Breast epithelium (tissue), 3 donors: ENCODE results near the gene NDUFA5.
"Not testable (repeated sequence)": the region's sequence is repeated elsewhere in the genome, so short reads cannot be mapped to it uniquely, and the experiment has no call there.

Source experiments
- POLR2A ChIP-seq: fragments of 450-650 bp; IDR thresholded peaks from one replicate; pipeline ENCODE4 v1.6.1; 2016; ENCODE audit warnings: antibody characterized with exemption, mild to moderate bottlenecking, moderate library complexity
- POLR2AphosphoS5 ChIP-seq, 3 donors: sonication (generic); formaldehyde crosslinking; IDR thresholded peaks; one replicate each; pipeline ENCODE4 v1.6.1; 2017; ENCODE audit warnings: antibody characterized with exemption in 3 of 3
- TF ChIP-seq, protein P1 (sequence below), 3 donors: fragments of 450-650 bp; IDR thresholded peaks; one replicate each; pipeline ENCODE4 v1.5.1; 2016 to 2017; ENCODE audit warnings: antibody characterized with exemption in 3 of 3, mild to moderate bottlenecking in 3 of 3, moderate library complexity in 3 of 3

DNA sequence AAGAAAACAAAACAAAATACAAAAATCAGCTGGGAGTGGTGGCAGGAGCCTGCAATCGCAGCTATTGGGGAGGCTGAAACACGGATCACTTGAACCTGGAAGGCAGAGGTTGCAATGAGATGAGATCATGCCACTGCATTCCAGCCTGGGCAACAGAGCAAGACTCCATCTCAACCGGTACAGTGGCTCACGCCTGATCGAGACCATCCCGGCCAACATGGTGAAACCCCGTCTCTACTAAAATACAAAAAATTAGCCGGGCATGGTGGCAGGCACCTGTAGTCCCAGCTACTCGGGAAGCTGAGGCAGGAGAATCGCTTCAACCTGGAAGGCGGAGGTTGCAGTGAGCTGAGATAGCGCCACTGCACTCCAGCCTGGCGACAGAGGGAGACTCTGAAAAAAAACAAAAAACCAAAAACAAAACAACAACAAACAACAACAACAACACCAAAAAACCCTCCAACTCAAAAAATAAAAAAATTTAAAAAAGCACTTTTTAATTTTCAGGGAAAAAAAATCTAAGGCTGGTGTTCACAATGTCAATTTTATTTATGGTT is 27.5 kb downstream of the NDUFA5 start:
- TF ChIP-seq, protein P1, sequence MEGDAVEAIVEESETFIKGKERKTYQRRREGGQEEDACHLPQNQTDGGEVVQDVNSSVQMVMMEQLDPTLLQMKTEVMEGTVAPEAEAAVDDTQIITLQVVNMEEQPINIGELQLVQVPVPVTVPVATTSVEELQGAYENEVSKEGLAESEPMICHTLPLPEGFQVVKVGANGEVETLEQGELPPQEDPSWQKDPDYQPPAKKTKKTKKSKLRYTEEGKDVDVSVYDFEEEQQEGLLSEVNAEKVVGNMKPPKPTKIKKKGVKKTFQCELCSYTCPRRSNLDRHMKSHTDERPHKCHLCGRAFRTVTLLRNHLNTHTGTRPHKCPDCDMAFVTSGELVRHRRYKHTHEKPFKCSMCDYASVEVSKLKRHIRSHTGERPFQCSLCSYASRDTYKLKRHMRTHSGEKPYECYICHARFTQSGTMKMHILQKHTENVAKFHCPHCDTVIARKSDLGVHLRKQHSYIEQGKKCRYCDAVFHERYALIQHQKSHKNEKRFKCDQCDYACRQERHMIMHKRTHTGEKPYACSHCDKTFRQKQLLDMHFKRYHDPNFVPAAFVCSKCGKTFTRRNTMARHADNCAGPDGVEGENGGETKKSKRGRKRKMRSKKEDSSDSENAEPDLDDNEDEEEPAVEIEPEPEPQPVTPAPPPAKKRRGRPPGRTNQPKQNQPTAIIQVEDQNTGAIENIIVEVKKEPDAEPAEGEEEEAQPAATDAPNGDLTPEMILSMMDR (IDR thresholded peaks at IDR 0.05), result not testable (repeated sequence)
- TF ChIP-seq POLR2A; POLR2AphosphoS5 (IDR thresholded peaks at IDR 0.05): not testable (repeated sequence)
